NCI-H446 treated with DMSO at 0.1 percent for 48 hours (cell line): ENCODE data around the gene LCE1E.

Source experiments
- DNase-seq: peaks from one replicate; lab custom pipeline; 2025; lab: John Stamatoyannopoulos, UW

LCE1E gene

DNA sequence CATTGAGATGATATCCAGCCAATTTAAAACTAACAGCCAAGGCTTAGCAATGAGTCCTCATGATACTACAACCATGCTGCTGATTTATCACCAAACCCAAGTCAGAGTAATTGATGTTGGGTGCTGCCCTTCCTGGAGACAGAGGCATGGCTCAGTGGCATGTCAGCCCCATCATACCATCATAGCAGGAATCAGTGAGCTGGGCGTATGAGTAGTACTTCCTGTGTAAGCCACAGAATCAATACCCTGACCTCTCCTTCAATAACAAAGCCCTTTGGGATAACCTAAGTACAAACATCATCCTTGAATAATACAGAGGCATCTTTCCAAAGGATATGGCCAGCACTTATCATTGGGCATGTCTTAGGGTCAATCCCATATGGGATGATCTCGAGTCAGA lies 3.0 kb upstream of the LCE1E start:
- DNase-seq: no peak

DNA sequence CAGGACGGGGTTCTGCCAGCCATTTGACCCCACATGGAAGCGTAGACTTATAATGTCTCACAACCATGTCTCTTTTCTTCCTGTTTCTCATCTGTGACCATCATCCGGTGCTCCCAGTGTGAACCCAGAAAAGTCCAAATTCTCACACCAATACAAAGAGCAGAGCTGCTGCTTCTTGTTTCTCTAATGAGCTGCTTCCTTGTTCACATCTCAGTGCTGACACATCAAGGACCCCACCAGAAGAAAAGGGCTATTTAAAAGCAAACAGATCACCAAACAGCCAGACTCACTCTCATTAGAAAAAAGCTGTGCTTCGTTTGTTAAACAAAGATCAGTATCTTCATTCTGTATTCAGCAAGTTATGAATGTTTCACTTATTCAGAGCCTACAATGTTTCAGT lies 9.6 kb downstream of the LCE1E start:
- DNase-seq: no peak

DNA sequence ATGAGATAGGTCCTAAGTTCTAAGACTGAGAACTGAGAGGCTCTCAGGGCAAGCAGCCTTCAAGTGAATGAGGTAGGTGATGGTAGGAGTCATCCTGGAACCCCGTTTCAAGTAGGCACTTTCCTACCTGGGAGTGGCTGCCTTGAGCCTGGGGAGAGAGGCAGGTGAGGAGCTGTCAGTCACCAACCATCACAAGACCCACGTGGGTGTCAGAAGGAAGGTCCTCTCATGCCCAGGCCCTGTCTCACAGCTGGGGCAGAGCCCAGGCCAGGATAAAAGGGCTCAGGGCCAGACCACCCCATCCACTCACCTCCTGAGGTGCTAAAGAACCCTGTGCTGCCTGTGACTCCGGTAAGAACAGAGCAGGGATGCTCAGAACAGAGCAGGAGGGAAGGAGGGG lies 10.4 kb downstream of the LCE1E start, which contains the start of gene LCE1D:
TSS of gene LCE1D (plus strand) at position 301 of the 400 bp plus-strand sequence. CDS start 1,074 bp downstream, outside the sequence.
- no peak for DNase-seq

DNA sequence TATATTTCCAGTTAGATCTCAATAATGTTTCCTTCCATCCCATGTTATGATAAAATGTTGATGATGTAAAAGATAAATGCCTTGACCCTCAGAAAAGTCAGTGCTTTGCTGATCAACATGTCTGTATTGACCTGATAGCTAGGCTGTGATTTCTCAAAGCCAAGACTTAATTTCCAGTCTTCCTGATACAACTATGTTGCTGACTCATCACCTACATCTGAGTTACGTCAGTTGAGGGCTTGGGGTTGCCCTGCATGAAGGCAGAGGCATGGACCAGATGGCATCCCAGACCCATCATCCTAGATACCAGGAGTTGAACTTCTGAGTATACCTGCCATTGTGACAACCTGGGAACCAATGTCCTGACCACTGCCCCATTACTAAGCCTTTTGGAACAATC lies 15.3 kb downstream of the LCE1E start:
- no peak for DNase-seq

DNA sequence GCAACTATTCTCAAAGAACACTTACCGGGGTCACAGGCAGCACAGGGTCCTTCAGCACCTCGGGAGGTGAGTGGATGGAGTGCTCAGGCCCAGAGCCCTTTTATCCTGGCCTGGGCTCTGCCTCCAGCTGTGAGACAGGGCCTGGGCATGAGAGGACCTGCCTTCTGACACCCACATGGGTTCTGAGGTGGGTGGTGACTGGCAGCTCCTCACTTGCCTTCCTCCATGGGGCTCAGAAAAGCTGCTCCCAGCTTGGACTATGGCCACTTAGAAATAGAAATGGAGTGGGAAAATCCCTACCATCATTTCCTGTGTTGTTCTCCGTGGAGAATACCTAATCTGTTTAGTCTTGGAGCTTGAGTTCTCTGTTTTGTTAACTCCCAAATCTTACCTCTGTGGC lies 20.5 kb downstream of the LCE1E start, which contains the start of gene LCE1C:
TSS of gene LCE1C (minus strand) at position 76 of the 400 bp plus-strand sequence. CDS start 1,173 bp downstream, outside the sequence.
- no peak for DNase-seq

DNA sequence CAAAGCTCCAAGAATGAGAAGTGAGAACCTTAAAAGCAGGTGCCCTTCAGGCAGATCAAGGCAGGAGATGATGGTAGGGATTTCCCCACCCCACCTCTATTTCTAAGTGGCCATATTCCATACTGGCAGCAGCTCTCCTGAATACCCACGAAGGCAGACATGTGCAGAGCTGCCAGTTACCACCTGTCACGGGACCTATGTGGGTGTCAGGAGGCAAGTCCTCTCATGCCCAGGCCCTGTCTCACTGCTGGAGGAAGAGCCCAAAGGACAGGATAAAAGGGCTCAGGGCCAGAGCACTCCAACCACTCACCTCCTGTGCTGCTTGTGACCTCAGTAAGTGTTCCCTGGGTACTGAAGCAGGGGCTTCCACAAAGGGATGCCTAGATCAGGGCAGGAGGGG lies 25.0 kb downstream of the LCE1E start:
- no peak for DNase-seq

DNA sequence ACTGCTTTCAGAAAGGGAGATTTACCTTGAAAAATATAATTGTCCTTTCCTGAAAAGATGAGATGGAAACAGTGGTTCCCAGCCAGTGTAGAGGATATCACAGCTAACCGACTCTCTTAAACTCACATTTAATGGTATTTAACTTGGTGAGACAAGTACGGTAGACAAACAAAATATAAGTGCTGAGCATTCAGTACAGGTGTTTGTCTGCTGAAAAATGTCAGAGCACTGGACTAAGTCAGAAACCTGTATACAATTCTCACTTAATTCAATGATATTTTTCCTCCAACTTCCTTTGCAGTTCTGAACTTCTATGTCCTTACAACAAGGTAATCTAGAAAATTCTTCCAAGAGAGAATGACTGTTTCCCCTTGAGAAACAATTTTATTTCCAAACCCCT lies 25.6 kb downstream of the LCE1E start, which contains the start of gene LCE1B:
TSS of gene LCE1B (plus strand) at position 301 of the 400 bp plus-strand sequence. CDS start 476 bp downstream, outside the sequence.
- DNase-seq: no peak

DNA sequence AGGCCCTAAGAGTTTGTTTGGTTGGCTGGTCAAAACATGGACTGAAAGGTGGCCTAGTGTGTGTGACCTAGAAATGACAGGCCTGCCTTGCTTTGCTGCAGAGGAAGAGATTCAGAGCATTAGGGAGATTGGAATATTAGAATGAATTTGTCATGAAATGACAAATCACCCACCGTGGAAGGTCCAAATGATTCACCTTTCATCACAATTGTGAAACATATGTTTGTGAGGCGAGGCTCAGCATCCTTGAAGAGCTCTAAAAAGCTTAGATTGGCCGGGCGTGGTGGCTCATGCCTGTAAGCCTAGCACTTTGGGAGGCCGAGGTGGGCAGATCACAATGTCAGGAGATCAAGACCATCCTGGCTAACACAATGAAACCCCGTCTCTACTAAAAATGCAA lies 31.3 kb downstream of the LCE1E start:
- no peak for DNase-seq

DNA sequence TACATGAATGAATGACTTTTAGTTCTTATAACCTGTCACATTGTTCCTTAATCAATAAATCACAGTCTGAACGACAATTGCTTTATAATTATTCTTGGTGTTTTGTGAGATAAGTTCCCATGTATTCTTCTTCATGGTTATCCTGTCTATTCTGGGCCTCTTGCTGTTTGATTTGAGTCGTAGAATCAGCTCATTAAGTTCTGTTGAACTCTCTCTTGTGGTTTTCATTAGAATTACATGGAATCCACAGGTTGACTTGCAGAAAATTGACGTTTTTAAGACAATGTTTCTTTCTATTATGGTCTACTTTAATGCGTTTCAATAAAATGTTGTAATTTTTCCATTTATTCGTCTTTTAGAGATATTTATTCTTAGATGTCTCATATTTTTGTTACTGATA lies 37.2 kb downstream of the LCE1E start:
- DNase-seq: no peak

DNA sequence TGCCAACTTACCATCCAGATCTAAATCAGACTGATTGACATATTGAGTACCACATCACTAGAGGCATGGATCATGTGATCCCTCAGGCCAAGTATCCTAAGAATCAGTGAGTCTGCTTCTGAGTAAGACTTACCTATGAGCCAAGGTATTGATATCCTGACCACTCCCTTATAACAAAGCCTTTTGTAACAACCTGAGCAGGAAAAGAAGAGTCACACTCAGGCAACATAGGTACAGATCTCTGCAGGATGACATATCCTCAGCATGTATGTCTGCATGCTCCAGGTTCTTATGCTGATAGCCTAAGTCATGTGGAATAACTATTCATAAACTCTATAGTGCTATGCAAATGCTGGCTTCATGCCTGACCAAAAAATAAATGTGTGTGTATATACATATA lies 38.9 kb downstream of the LCE1E start:
- DNase-seq: no peak

DNA sequence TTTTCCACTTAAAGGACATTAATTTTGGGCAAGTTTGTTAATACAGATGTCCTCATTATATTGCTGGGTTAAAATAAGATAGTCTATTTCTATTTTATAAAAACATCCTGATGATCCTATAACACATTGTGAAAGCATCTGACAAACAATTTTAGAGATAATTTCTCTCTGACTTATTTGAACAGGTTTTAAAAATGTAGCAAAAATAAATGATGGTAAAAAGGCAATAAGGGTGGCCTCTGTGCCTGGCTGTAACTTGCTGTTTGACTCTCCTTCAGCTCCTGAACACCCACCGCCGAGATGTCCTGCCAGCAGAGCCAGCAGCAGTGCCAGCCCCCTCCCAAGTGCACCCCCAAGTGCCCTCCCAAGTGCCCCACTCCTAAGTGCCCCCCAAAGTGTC lies 41.1 kb downstream of the LCE1E start, which contains the start of gene LCE1A:
TSS of gene LCE1A (plus strand) at position 301 of the 400 bp plus-strand sequence. CDS start at position 301, 0 bp downstream.
- DNase-seq: no peak

DNA sequence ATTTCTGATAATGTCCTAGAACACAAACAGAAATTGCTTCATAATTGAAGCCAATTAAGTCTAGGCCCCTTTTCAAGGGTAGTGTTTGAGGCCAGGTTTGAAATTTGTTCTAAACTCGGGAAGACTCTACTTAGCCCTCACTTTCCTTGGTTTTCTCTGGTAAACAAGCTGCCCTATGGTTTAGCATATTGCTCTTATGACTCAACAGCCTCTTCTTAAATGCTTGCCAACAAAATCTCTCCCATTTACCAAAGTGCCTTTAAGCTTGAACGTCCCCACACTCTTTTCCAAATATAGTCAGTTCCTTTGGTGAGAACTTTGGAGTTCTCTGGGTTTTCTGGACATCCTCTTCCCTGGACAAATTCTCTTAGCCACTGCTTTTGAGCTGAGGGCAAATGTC lies 50.8 kb downstream of the LCE1E start:
- no peak for DNase-seq
